Esophagus muscularis mucosa (tissue), 3 donors: Measurements from ENCODE around the gene TUB.

ENCODE experiments used
- POLR2A ChIP-seq: fragments of 450-650 bp; IDR thresholded peaks from one replicate; pipeline ENCODE4 v1.6.1; 2017; ENCODE audit warnings: antibody characterized with exemption, moderate library complexity, mild to moderate bottlenecking, low read depth
- POLR2AphosphoS5 ChIP-seq, 2 donors: sonication (generic); formaldehyde crosslinking; IDR thresholded peaks; one replicate each; pipeline ENCODE4 v1.6.1; 2017; ENCODE audit warnings: antibody characterized with exemption in 2 of 2
- TF ChIP-seq, protein P1 (sequence below), 3 experiments: fragments of 200-600 bp in 2 of 3; fragments of 450-650 bp in 1 of 3; sonication (generic) in 2 of 3; IDR thresholded peaks; one replicate each; pipeline ENCODE4 v1.5.1; 2017 to 2019; ENCODE audit warnings: antibody characterized with exemption in 3 of 3, mild to moderate bottlenecking in 2 of 3, moderate library complexity in 1 of 3

DNA sequence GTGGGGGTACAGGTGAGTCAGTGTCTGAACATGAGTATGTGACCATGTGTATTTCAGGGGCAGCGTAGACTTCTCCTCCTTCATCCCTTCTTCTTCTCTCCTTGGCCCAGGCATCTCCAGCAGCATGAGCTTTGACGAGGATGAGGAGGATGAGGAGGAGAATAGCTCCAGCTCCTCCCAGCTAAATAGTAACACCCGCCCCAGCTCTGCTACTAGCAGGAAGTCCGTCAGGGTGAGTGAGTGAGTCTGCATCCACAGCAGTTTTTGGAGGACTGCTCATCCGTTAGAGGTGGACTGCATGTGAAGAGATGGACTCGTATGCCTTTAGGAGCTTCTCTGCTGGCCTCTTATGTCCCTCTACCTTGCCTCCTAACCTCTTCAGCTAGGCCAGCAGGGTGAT, 15.6 kb downstream of the TUB start:
- TF ChIP-seq, protein P1, sequence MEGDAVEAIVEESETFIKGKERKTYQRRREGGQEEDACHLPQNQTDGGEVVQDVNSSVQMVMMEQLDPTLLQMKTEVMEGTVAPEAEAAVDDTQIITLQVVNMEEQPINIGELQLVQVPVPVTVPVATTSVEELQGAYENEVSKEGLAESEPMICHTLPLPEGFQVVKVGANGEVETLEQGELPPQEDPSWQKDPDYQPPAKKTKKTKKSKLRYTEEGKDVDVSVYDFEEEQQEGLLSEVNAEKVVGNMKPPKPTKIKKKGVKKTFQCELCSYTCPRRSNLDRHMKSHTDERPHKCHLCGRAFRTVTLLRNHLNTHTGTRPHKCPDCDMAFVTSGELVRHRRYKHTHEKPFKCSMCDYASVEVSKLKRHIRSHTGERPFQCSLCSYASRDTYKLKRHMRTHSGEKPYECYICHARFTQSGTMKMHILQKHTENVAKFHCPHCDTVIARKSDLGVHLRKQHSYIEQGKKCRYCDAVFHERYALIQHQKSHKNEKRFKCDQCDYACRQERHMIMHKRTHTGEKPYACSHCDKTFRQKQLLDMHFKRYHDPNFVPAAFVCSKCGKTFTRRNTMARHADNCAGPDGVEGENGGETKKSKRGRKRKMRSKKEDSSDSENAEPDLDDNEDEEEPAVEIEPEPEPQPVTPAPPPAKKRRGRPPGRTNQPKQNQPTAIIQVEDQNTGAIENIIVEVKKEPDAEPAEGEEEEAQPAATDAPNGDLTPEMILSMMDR (IDR thresholded peaks at IDR 0.05) = no peak
- no peak for TF ChIP-seq POLR2A
- no peak for TF ChIP-seq POLR2AphosphoS5 (IDR thresholded peaks at IDR 0.05)
